ENCODE measurements around the gene ZNF780B. TPM values are rescaled to one million over a fixed set of nuclear protein-coding genes. Genes with fewer than 3 reads are reported as not detected.

The ZNF780B gene
- total RNA-seq, 2 donors from 2014 or later: 21.2 to 25.3 TPM

- no peaks in the 10 kb centered on the region for H3K27me3 ChIP-seq (replicated peaks; ENCODE audit: insufficient read depth)
- ATAC-seq (ENCODE audit: insufficient number of reproducible peaks, low FRiP score, low read depth): no peak
- DNase-seq (ENCODE audit: low spot score): no peak
- no peak overlapping the region for H3K4me3 ChIP-seq
- H3K4me1 ChIP-seq (ENCODE audit: control insufficient read depth in 1 of 2, low read depth in 2 of 2): no peaks in the 10 kb centered on the region
- H3K36me3 ChIP-seq: peaks cover 6% of the 10 kb centered on the region
- peaks cover 94% of the 10 kb centered on the region for H3K9me3 ChIP-seq
- no peak for TF ChIP-seq CTCF (IDR thresholded peaks at IDR 0.05)
- no peak overlapping the region for H3K27ac ChIP-seq
Measured at GRCh38 chr19:40025938-40026596, 30.0 kb downstream of the ZNF780B start.

- ATAC-seq (ENCODE audit: insufficient number of reproducible peaks, low FRiP score, low read depth): no peak
- H3K9me3 ChIP-seq: peaks cover 75% of the 10 kb centered on the region
- no peak for TF ChIP-seq CTCF (IDR thresholded peaks at IDR 0.05)
- no peak for DNase-seq (ENCODE audit: low spot score)
- no peak overlapping the region for H3K27ac ChIP-seq
- no peaks in the 10 kb centered on the region for H3K36me3 ChIP-seq
- H3K4me3 ChIP-seq: no peak overlapping the region
- no peaks in the 10 kb centered on the region for H3K27me3 ChIP-seq (replicated peaks; ENCODE audit: insufficient read depth)
- no peaks in the 10 kb centered on the region for H3K4me1 ChIP-seq (ENCODE audit: control insufficient read depth in 1 of 2, low read depth in 2 of 2)
Measured at GRCh38 chr19:40023969-40024368, 32.1 kb downstream of the ZNF780B start.

- TF ChIP-seq CTCF (IDR thresholded peaks at IDR 0.05): no peak
- H3K36me3 ChIP-seq: peaks cover 31% of the 10 kb centered on the region
- no peaks in the 10 kb centered on the region for H3K4me1 ChIP-seq (ENCODE audit: control insufficient read depth in 1 of 2, low read depth in 2 of 2)
- H3K9me3 ChIP-seq: peaks cover 58% of the 10 kb centered on the region
- no peak overlapping the region for H3K27ac ChIP-seq
- ATAC-seq (ENCODE audit: insufficient number of reproducible peaks, low FRiP score, low read depth) (no peak), DNase-seq (ENCODE audit: low spot score) (no peak)
- no peaks in the 10 kb centered on the region for H3K27me3 ChIP-seq (replicated peaks; ENCODE audit: insufficient read depth)
- H3K4me3 ChIP-seq: no peak overlapping the region
Measured at GRCh38 chr19:40013991-40014390, 42.0 kb downstream of the ZNF780B start.

GRCh38 chr19:40009674-40010073 lies 46.4 kb downstream of the ZNF780B start:
- H3K27ac ChIP-seq: no peak overlapping the region
- no peak overlapping the region for H3K4me3 ChIP-seq
- peaks cover 47% of the 10 kb centered on the region for H3K36me3 ChIP-seq
- TF ChIP-seq CTCF (IDR thresholded peaks at IDR 0.05): no peak
- ATAC-seq (ENCODE audit: insufficient number of reproducible peaks, low FRiP score, low read depth): no peak
- no peak for DNase-seq (ENCODE audit: low spot score)
- no peaks in the 10 kb centered on the region for H3K27me3 ChIP-seq (replicated peaks; ENCODE audit: insufficient read depth)
- H3K9me3 ChIP-seq: peaks cover 18% of the 10 kb centered on the region
- H3K4me1 ChIP-seq (ENCODE audit: control insufficient read depth in 1 of 2, low read depth in 2 of 2): no peaks in the 10 kb centered on the region

- no peaks in the 10 kb centered on the region for H3K4me1 ChIP-seq (ENCODE audit: control insufficient read depth in 1 of 2, low read depth in 2 of 2)
- H3K9me3 ChIP-seq: no peaks in the 10 kb centered on the region
- DNase-seq (ENCODE audit: low spot score) (no peak), ATAC-seq (ENCODE audit: insufficient number of reproducible peaks, low FRiP score, low read depth) (no peak)
- H3K27me3 ChIP-seq (replicated peaks; ENCODE audit: insufficient read depth): no peaks in the 10 kb centered on the region
- H3K4me3 ChIP-seq: no peak overlapping the region
- no peak for TF ChIP-seq CTCF (IDR thresholded peaks at IDR 0.05)
- H3K36me3 ChIP-seq: peaks cover 30% of the 10 kb centered on the region
- H3K27ac ChIP-seq: no peak overlapping the region
Measured at GRCh38 chr19:40006273-40006691, 49.7 kb downstream of the ZNF780B start.
